ENCODE results near the gene NUPR1. TPM values are rescaled to one million over a fixed set of nuclear protein-coding genes. Genes with fewer than 3 reads are reported as not detected.
"Not testable (repeated sequence)": the region's sequence is repeated elsewhere in the genome, so short reads cannot be mapped to it uniquely, and the experiment has no call there.

The NUPR1 gene
- polyA plus RNA-seq, 1 of the 3 experiments (the other 2 are of a cell fraction): 0.61 TPM

DNA sequence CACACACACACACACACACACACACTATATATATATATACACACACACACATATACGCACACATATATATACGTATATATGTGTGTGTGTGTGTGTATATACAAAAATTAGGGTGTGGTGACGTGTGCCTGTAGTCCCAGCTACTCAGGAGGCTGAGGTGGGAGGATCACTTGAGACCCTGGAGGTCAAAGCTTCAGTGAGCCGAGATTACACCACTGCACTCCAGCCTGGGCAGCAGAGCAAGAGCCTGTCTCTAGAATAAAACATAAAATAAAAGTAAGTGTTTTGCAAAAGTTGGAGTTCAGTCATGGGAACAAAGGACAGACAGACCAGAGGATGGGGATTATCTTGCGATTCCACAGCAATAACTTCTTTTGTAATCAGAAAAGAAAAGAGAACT is 10.8 kb downstream of the NUPR1 start:
- DNase-seq: no peak
- Histone ChIP-seq H2AFZ (ENCODE audit: low read depth) (no peak overlapping the region), H3K27ac (ENCODE audit: low read depth in 2 of 2, low read length in 1 of 2) (no peak overlapping the region), H3K4me1 (ENCODE audit: control insufficient read depth in 1 of 2, insufficient read depth in 2 of 2, low read depth in 1 of 2, low read length in 1 of 2) (no peaks in the 10 kb centered on the region), H3K4me2 (no peak overlapping the region), H3K9me2 (no peaks in the 10 kb centered on the region), H3F3A (replicated peaks; ENCODE audit: insufficient read depth) (no peaks in the 10 kb centered on the region), H3K79me2 (ENCODE audit: insufficient read depth) (no peaks in the 10 kb centered on the region), H3K36me3 (replicated peaks in 1 of 2; ENCODE audit: control insufficient read depth in 1 of 2, insufficient read depth in 2 of 2, low read length in 1 of 2) (no peaks in the 10 kb centered on the region), H3K9ac (no peak overlapping the region), H3K4me3 (ENCODE audit: low read depth in 2 of 2, low read length in 1 of 2) (no peak overlapping the region), H4K20me1 (ENCODE audit: insufficient read depth) (no peaks in the 10 kb centered on the region), H3K9me3 (no peaks in the 10 kb centered on the region), H3K27me3 (ENCODE audit: insufficient read depth) (no peaks in the 10 kb centered on the region)
- TF ChIP-seq YY1 (IDR thresholded peaks at IDR 0.05; ENCODE audit: low read depth) (no peak), GABPA (IDR thresholded peaks at IDR 0.05; ENCODE audit: low read depth) (no peak), RXRA (IDR thresholded peaks at IDR 0.05; ENCODE audit: borderline replicate concordance, low read depth) (no peak), SIN3A (IDR thresholded peaks at IDR 0.05; ENCODE audit: borderline replicate concordance, low read depth, low read length) (no peak), NFIC (IDR thresholded peaks at IDR 0.05; ENCODE audit: borderline replicate concordance) (no peak)
- CTCF ChIA-PET: no interaction called here
- POLR2A ChIA-PET: no interaction called here
- 79% methylated on average over 5 of the region's 5 CpGs for WGBS (ENCODE audit: low lambda C conversion rate)

DNA sequence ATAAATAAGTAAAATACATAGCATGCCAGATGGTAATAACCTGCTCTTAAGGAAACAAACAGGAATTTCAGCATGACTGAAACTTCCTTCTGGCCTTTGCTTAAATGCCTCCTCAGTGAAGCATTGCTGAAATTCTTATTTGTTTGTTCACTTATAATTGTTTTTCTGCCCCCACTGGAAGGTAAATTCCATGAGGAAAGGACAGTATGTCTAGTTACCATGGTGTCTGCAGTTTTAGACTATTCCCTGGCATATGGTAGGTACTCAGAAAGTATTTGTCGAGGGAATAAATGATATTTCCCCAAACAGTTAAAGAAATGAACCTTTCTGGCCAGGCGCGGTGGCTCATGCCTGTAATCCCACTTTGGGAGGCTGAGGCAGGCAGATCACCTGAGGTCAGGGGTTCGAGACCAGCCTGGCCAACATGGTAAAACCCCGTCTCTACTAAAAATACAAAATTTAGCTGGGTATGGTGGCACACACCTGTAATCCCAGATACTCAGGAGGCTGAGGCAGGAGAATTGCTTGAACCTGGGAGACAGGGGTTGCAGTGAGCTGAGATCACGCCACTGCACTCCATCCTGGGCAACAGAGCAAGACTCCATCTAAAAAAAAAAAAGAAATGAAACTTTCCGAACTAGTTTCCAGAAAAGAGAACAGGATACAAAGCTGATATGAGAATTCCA is 11.5 kb downstream of the NUPR1 start:
- H3F3A ChIP-seq (replicated peaks; ENCODE audit: insufficient read depth); H3K9me3 ChIP-seq; H3K79me2 ChIP-seq (ENCODE audit: insufficient read depth); H3K9ac ChIP-seq; DNase-seq; H2AFZ ChIP-seq (ENCODE audit: low read depth); H3K27me3 ChIP-seq (ENCODE audit: insufficient read depth); H3K4me2 ChIP-seq; CTCF ChIA-PET; H3K4me3 ChIP-seq (ENCODE audit: low read depth in 2 of 2, low read length in 1 of 2); H3K9me2 ChIP-seq; H4K20me1 ChIP-seq (ENCODE audit: insufficient read depth); H3K4me1 ChIP-seq (ENCODE audit: control insufficient read depth in 1 of 2, insufficient read depth in 2 of 2, low read depth in 1 of 2, low read length in 1 of 2); H3K36me3 ChIP-seq (replicated peaks in 1 of 2; ENCODE audit: control insufficient read depth in 1 of 2, insufficient read depth in 2 of 2, low read length in 1 of 2); POLR2A ChIA-PET; H3K27ac ChIP-seq (ENCODE audit: low read depth in 2 of 2, low read length in 1 of 2): not testable (repeated sequence)
- WGBS (ENCODE audit: low lambda C conversion rate): 87% methylated on average over 7 of the region's 7 CpGs

DNA sequence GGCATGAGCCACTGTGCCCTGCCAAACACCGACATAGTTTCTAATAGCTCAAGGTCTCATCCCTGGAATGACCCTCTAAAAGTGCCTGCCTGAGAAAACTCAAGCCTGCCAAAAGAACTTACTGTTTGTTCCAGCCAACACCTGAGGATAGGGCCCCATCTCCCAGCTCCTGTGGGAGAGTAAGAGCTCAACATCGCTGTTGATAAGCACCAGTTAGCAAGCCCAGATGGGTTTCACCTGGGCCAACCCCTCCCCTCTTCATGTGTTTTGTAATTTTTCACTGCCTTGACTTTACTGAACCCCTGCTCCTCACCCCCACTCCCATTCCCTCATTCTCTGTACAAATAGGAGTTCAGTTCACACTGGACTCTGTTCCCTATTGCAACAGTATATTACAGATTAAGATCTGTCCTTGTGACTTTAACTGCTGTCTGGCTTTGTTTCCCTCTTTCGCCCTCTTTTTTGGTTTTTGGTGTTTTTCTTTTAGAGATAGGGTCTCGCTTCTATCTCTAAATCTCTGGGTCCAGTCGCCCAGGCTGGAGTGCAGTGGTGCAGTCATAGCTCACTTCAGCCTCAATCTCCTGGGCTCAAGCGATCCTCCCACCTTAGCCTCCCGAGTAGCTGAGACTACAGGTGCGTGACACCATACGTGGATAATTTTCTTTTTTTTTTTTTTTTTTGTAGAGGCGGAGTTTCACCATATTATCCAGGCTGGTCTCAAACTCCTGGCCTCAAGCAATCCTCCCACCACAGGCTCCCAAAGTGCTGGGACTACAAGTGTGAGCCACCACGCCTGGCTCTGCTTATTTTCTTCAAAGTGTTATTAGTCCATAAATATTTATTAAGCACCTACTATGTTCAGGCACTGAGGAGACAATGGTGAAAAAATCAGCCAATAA is 12.3 kb downstream of the NUPR1 start:
- H3K27ac ChIP-seq (ENCODE audit: low read depth in 2 of 2, low read length in 1 of 2): no peak overlapping the region
- H3K9me2 ChIP-seq: no peaks in the 10 kb centered on the region
- no peaks in the 10 kb centered on the region for H3K79me2 ChIP-seq (ENCODE audit: insufficient read depth)
- no peak overlapping the region for H3K4me3 ChIP-seq (ENCODE audit: low read depth in 2 of 2, low read length in 1 of 2)
- POLR2A ChIA-PET: no interaction called here
- 72% methylated on average over 11 of the region's 11 CpGs for WGBS (ENCODE audit: low lambda C conversion rate)
- H3F3A ChIP-seq (replicated peaks; ENCODE audit: insufficient read depth): no peaks in the 10 kb centered on the region
- H3K4me1 ChIP-seq (ENCODE audit: control insufficient read depth in 1 of 2, insufficient read depth in 2 of 2, low read depth in 1 of 2, low read length in 1 of 2): no peaks in the 10 kb centered on the region
- no peaks in the 10 kb centered on the region for H3K27me3 ChIP-seq (ENCODE audit: insufficient read depth)
- no peak overlapping the region for H3K9ac ChIP-seq
- no peaks in the 10 kb centered on the region for H4K20me1 ChIP-seq (ENCODE audit: insufficient read depth)
- no peak for DNase-seq
- no peaks in the 10 kb centered on the region for H3K36me3 ChIP-seq (replicated peaks in 1 of 2; ENCODE audit: control insufficient read depth in 1 of 2, insufficient read depth in 2 of 2, low read length in 1 of 2)
- no peaks in the 10 kb centered on the region for H3K9me3 ChIP-seq
- CTCF ChIA-PET: no interaction called here
- no peak overlapping the region for H3K4me2 ChIP-seq
- H2AFZ ChIP-seq (ENCODE audit: low read depth): no peak overlapping the region
- TF ChIP-seq, protein P1, sequence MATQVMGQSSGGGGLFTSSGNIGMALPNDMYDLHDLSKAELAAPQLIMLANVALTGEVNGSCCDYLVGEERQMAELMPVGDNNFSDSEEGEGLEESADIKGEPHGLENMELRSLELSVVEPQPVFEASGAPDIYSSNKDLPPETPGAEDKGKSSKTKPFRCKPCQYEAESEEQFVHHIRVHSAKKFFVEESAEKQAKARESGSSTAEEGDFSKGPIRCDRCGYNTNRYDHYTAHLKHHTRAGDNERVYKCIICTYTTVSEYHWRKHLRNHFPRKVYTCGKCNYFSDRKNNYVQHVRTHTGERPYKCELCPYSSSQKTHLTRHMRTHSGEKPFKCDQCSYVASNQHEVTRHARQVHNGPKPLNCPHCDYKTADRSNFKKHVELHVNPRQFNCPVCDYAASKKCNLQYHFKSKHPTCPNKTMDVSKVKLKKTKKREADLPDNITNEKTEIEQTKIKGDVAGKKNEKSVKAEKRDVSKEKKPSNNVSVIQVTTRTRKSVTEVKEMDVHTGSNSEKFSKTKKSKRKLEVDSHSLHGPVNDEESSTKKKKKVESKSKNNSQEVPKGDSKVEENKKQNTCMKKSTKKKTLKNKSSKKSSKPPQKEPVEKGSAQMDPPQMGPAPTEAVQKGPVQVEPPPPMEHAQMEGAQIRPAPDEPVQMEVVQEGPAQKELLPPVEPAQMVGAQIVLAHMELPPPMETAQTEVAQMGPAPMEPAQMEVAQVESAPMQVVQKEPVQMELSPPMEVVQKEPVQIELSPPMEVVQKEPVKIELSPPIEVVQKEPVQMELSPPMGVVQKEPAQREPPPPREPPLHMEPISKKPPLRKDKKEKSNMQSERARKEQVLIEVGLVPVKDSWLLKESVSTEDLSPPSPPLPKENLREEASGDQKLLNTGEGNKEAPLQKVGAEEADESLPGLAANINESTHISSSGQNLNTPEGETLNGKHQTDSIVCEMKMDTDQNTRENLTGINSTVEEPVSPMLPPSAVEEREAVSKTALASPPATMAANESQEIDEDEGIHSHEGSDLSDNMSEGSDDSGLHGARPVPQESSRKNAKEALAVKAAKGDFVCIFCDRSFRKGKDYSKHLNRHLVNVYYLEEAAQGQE (IDR thresholded peaks at IDR 0.05; ENCODE audit: low read depth, low read length): no peak
- TF ChIP-seq MEF2A (IDR thresholded peaks at IDR 0.05; ENCODE audit: borderline replicate concordance, low read depth): no peak
- TF ChIP-seq, protein P2, sequence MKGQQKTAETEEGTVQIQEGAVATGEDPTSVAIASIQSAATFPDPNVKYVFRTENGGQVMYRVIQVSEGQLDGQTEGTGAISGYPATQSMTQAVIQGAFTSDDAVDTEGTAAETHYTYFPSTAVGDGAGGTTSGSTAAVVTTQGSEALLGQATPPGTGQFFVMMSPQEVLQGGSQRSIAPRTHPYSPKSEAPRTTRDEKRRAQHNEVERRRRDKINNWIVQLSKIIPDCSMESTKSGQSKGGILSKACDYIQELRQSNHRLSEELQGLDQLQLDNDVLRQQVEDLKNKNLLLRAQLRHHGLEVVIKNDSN (IDR thresholded peaks at IDR 0.05; ENCODE audit: borderline replicate concordance, low read depth): no peak
- TF ChIP-seq SIN3A (IDR thresholded peaks at IDR 0.05; ENCODE audit: borderline replicate concordance, low read depth, low read length): no peak
- no peak for TF ChIP-seq ELF1 (IDR thresholded peaks at IDR 0.05)
- TF ChIP-seq EZH2phosphoT487 (IDR thresholded peaks at IDR 0.05; ENCODE audit: borderline replicate concordance, low read depth): no peak
- TF ChIP-seq TCF12 (IDR thresholded peaks at IDR 0.05): no peak
- TF ChIP-seq EP300 (IDR thresholded peaks at IDR 0.05; ENCODE audit: borderline replicate concordance in 1 of 2, low read depth in 1 of 2, low read length in 1 of 2): no peak
- no peak for TF ChIP-seq POLR2AphosphoS5 (IDR thresholded peaks at IDR 0.05; ENCODE audit: low read depth, low read length)
- TF ChIP-seq, protein P3, sequence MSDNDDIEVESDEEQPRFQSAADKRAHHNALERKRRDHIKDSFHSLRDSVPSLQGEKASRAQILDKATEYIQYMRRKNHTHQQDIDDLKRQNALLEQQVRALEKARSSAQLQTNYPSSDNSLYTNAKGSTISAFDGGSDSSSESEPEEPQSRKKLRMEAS (IDR thresholded peaks at IDR 0.05; ENCODE audit: low read depth): no peak

Data from SK-N-SH (cell line).